ENCODE results near the gene BMP7. TPM values are rescaled to one million over a fixed set of nuclear protein-coding genes. Genes with fewer than 3 reads are reported as not detected.

The BMP7 gene
- total and polyA plus RNA-seq, 7 donors, result under 0.01 to 5.4 (median 2.5) TPM

DNA sequence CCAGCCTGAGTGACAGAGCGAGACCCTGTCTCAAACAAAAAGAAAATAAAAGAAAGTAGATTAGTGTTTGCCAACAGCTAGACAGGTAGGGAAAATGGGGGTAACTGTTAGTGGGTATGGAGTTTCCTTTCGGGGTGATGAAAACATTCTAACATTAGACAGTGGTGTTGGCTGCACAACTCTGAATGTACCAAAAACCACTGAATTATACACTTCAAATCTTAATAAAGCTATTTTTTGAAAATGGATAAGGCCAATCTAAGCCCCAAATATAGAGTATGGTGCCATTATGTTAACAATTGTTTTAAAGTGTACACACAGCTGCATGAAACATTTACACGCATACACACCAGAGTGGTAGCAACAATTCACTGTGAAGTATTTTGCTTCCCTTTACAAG, 57.0 kb downstream of the BMP7 start:
- no peak overlapping the region for H3K27ac ChIP-seq
- TF ChIP-seq, protein P1, sequence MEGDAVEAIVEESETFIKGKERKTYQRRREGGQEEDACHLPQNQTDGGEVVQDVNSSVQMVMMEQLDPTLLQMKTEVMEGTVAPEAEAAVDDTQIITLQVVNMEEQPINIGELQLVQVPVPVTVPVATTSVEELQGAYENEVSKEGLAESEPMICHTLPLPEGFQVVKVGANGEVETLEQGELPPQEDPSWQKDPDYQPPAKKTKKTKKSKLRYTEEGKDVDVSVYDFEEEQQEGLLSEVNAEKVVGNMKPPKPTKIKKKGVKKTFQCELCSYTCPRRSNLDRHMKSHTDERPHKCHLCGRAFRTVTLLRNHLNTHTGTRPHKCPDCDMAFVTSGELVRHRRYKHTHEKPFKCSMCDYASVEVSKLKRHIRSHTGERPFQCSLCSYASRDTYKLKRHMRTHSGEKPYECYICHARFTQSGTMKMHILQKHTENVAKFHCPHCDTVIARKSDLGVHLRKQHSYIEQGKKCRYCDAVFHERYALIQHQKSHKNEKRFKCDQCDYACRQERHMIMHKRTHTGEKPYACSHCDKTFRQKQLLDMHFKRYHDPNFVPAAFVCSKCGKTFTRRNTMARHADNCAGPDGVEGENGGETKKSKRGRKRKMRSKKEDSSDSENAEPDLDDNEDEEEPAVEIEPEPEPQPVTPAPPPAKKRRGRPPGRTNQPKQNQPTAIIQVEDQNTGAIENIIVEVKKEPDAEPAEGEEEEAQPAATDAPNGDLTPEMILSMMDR (IDR thresholded peaks at IDR 0.05), result no peak
- TF ChIP-seq POLR2AphosphoS5 (IDR thresholded peaks at IDR 0.05), result no peak
- no peak for TF ChIP-seq POLR2A (IDR thresholded peaks at IDR 0.05)
- no peak for TF ChIP-seq EP300 (IDR thresholded peaks at IDR 0.05)
- WGBS, 2 donors, result 66 to 85% methylated on average over 3 of the region's 3 CpGs
- peaks cover 0 to 15% (median 13%) of the 10 kb centered on the region in 4 donors for H3K4me1 ChIP-seq
- no peaks in the 10 kb centered on the region for H3K27me3 ChIP-seq
- intact Hi-C loops (cut with DNase I), result no loop called here
- H3K36me3 ChIP-seq, result no peaks in the 10 kb centered on the region
- H3K4me3 ChIP-seq, result no peak overlapping the region
- H3K9me3 ChIP-seq, result peaks cover 0 to 3% (median 0%) of the 10 kb centered on the region in 4 donors
- DNase-seq, result no peak

DNA sequence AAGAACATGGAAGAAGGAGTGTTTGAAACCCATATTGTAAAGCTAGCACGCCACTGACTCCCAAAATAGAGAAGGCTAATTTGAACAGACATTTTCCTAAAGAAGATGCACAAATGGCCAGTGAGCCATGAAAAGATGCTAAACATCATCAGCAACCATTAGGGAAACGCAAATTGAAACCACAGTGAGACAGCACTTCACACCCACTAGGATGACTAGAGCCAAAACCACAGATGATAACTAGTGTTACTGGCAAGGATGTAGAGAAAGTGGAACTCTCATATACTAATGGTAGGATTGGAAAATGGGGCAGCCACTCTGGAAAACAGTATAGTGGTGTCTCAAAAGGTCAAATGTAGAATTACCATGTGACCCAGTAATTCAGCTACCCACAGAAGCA, 58.2 kb downstream of the BMP7 start:
- H3K27me3 ChIP-seq, result no peaks in the 10 kb centered on the region
- H3K4me1 ChIP-seq, result peaks cover 0 to 15% (median 13%) of the 10 kb centered on the region in 4 donors
- H3K36me3 ChIP-seq, result no peaks in the 10 kb centered on the region
- WGBS, 2 donors, result 66 to 87% methylated on average over 2 of the region's 2 CpGs
- TF ChIP-seq POLR2AphosphoS5 (IDR thresholded peaks at IDR 0.05), result no peak
- TF ChIP-seq POLR2A (IDR thresholded peaks at IDR 0.05), result no peak
- no peak for TF ChIP-seq EP300 (IDR thresholded peaks at IDR 0.05)
- TF ChIP-seq, protein P1 (IDR thresholded peaks at IDR 0.05), result no peak
- DNase-seq, result no peak
- H3K27ac ChIP-seq, result no peak overlapping the region
- intact Hi-C loops (cut with DNase I), result no loop called here
- H3K4me3 ChIP-seq, result no peak overlapping the region
- H3K9me3 ChIP-seq, result peaks cover 0 to 3% (median 0%) of the 10 kb centered on the region in 4 donors

DNA sequence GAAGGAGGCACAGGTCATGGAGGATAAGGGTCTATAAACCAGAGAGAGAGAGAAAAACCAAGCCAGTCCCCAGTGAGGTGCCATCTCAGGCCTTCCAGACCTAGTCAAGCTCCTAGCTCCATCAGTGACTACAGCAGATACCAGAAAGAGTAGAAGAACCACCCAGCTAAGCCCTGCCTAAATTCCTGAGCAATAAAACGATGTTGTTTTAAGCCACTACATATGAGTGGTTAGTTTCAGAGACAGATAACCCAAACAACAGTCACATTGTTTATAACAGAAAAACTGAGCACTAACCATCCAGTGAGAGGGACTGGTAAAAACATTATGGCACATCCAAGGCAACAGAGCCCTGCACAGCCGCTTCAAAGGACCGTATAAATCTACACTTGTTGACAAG, 59.2 kb downstream of the BMP7 start:
- 85 to 88% methylated on average over 3 of the region's 3 CpGs for WGBS, 2 donors
- TF ChIP-seq, protein P1 (IDR thresholded peaks at IDR 0.05), result no peak
- no peak for TF ChIP-seq POLR2AphosphoS5 (IDR thresholded peaks at IDR 0.05)
- no peak for TF ChIP-seq EP300 (IDR thresholded peaks at IDR 0.05)
- TF ChIP-seq POLR2A (IDR thresholded peaks at IDR 0.05), result no peak
- H3K4me3 ChIP-seq, result no peak overlapping the region
- H3K4me1 ChIP-seq, result peaks cover 0 to 5% (median 4%) of the 10 kb centered on the region in 4 donors
- no peak for DNase-seq
- H3K27ac ChIP-seq, result no peak overlapping the region
- H3K9me3 ChIP-seq, result peaks cover 0 to 3% (median 0%) of the 10 kb centered on the region in 4 donors
- no peaks in the 10 kb centered on the region for H3K36me3 ChIP-seq
- H3K27me3 ChIP-seq, result no peaks in the 10 kb centered on the region
- intact Hi-C loops (cut with DNase I), result no loop called here

DNA sequence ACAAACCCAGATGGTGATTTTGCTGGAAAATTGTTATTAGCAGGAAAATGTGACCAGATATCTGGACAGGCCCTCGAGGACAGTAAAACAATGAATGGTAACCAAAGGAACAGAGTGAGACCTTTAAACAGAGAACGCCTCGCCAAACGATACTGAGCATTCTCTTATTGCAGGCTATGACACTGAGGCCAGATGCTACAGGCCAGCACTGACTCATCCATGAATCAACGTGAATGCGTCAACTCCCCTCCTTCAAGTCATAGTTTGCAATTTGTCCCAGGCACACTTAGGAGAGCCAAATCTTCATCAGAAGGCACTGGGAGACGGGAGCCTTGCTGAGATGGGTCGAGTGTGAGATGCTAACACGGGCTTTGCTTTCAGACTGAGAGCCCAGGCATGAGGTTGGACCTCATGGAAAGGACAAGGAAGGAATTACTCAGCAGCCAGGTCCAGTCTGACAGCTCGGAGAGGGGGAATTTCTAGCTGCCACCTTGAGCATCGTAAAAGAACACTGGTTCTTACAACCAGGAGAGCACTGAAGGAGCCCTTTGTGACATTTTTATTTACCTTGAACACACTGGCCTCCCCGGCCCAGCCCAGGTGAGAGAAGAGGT, 60.7 kb downstream of the BMP7 start:
- Histone ChIP-seq H3K4me3 (no peak overlapping the region), H3K9me3 (peaks cover 0 to 3% (median 0%) of the 10 kb centered on the region in 4 donors), H3K4me1 (no peaks in the 10 kb centered on the region), H3K36me3 (no peaks in the 10 kb centered on the region), H3K27me3 (no peaks in the 10 kb centered on the region), H3K27ac (no peak overlapping the region)
- no peak for DNase-seq
- 55 to 65% methylated on average over 12 of the region's 12 CpGs for WGBS, 2 donors
- intact Hi-C loops (cut with DNase I), result no loop called here
- TF ChIP-seq POLR2A (IDR thresholded peaks at IDR 0.05) (no peak), POLR2AphosphoS5 (IDR thresholded peaks at IDR 0.05) (peak in 1 of 4 donors; percentile 40)

DNA sequence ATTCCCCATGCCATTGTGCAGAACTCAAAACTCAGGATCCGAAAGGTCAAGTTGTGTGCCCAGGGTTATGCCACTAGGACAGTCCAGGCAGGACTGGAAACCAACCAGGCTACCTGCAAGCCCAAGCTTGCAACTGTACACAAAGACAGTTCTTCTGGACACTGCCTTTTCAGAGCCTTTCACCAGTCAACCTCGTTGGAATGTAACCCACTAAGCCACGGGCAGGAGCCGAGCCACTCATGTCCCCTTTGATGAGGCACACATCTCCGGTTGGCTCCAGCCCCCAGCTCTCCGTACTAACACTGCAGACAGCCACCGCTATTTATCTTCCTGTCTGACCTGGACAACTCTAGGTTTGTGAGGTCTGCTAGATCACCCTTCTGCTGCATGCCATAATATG, 62.5 kb downstream of the BMP7 start:
- no peak for DNase-seq
- H3K4me1 ChIP-seq, result no peaks in the 10 kb centered on the region
- H3K27me3 ChIP-seq, result peaks cover 0 to 4% (median 0%) of the 10 kb centered on the region in 3 donors
- H3K27ac ChIP-seq, result no peak overlapping the region
- H3K9me3 ChIP-seq, result peaks cover 0 to 3% (median 0%) of the 10 kb centered on the region in 4 donors
- TF ChIP-seq POLR2AphosphoS5 (IDR thresholded peaks at IDR 0.05) (no peak), EP300 (IDR thresholded peaks at IDR 0.05) (no peak), POLR2A (IDR thresholded peaks at IDR 0.05) (no peak)
- TF ChIP-seq, protein P1 (IDR thresholded peaks at IDR 0.05), result no peak
- H3K36me3 ChIP-seq, result no peaks in the 10 kb centered on the region
- WGBS, 2 donors, result 84 to 87% methylated on average over 7 of the region's 7 CpGs
- H3K4me3 ChIP-seq, result no peak overlapping the region
- intact Hi-C loops (cut with DNase I), result no loop called here

Measured in sigmoid colon (tissue), 7 donors.